IPS DF 19.7 (cell line): ENCODE results near the gene R3HDM2.
"Not testable (repeated sequence)": the region's sequence is repeated elsewhere in the genome, so short reads cannot be mapped to it uniquely, and the experiment has no call there.

Experiments
- DNase-seq: peaks from one replicate; pipeline ENCODE4 v3.0.0-alpha.2; 2013; ENCODE audit warnings: low read depth, low spot score

R3HDM2 gene

DNA sequence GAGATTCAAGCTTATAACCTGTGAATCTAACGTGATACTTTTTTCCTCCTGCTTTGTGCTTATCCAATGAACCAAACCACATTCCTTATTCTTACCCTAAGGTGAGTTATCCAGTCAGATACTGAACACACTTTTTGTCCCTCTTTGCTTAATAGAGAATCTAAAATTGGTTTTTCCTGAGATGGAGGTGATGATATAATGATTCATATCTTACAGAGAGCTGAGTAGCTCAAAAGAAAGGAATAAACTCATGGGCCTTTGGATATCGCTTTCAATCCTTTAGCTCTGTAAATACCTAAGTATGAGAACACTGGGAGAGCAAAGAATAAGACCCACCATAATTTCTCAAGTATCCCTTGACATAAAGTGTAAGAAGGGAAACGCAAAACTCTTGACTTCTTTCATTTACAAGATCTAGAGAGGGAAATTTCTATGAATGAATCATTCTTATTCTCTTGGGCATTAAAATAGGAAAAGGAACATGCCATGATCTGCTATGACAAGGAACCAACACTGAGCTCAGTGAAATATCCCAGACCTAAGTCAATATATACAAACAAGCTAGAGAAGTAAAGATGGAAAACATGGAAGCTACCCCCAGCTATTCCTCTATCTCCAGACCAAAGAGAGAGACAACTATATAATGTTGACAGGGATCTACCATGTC is 98.1 kb downstream of the R3HDM2 start:
- DNase-seq: no peak

DNA sequence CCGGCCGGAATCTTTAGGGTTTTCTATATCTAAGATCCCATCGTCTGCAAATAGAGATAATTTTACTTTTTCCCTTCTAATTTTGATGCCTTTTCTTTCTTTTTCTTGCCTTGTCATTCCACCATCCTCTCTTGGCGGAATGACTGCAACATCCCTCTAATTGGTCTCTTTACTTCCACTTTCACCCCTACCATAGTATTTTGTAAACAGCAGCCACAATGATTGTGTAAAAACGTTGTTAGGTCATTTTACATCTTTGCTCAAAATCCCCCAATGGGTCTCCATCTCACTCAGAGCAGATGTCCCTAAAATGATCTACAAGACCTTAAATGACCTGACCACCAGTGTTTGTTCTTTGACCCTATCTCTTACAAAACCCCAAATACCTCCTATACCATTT is 99.9 kb downstream of the R3HDM2 start:
- no peak for DNase-seq

DNA sequence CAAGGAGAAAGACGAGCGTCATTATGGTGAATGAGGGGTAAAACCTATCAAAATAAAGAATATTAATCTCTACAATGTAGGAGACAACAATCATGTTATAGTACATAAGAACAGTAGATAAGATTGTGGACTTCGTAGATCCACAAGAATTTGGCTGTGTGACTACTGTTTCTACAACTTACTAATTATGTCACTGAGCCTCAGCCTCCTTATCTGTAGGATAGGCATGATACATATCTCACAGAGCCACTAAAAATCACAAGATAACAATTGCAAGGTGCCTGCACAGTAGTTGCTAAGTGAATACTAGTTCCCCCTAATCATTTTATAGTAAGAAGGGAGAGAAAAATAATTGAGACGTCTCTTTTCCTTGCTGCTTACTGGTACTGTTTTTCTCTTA is 101.6 kb downstream of the R3HDM2 start:
- DNase-seq: no peak

DNA sequence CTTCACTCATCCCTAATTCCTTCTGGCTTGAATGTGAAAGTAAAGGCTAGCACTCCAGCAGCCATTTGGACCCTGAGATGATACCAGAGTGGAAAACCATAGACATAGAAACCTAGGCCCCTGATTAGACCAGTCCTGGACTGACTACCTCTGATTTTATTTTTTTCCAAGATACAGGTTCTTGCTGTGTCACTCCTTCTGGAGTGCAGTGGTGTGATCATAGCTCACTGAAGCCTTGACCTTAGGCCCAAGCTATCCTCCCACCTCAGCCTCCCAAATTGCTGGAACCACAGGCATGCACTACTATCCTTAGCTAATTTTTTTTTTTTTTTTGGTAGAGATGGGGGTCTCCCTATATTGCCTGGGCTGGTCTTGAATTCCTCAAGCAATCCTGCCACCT is 105.4 kb downstream of the R3HDM2 start:
- no peak for DNase-seq

DNA sequence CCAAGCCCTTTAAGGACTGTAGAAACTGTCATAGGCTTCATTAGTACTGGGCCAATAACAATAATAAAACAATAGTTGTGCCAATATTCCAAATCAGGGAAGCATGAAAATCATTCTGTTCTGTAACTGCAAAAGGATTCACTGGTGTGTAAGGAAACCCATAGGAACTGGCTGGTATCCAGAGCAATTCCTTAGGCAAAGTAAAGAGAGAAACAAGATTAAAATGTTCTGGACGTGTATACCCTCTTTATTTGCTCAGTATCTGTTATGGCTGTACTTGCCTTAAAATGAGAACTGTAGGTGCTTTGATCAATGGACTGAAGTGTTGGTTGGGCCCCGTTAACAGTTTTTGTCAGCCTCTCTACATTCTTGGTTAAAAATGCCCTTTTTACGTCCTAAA is 107.4 kb downstream of the R3HDM2 start:
- no peak for DNase-seq

DNA sequence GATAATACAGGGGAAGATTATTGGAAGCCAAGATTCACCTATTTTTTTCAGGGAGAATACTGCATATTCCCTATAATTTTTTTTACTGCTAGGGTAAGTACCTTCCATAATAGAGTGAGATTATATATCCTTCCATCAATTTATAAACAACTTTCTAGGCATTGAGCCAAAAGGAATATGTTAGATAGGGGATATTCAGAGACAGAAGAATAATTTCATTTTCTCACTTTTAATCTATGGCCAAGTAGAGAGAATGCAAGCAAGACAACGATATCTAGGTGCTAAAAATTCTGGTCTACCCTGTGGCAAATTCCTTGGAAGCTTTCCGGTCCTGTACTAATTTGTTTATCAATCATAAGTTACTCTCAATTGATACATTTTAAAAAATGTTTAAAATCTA is 110.2 kb downstream of the R3HDM2 start:
- no peak for DNase-seq

DNA sequence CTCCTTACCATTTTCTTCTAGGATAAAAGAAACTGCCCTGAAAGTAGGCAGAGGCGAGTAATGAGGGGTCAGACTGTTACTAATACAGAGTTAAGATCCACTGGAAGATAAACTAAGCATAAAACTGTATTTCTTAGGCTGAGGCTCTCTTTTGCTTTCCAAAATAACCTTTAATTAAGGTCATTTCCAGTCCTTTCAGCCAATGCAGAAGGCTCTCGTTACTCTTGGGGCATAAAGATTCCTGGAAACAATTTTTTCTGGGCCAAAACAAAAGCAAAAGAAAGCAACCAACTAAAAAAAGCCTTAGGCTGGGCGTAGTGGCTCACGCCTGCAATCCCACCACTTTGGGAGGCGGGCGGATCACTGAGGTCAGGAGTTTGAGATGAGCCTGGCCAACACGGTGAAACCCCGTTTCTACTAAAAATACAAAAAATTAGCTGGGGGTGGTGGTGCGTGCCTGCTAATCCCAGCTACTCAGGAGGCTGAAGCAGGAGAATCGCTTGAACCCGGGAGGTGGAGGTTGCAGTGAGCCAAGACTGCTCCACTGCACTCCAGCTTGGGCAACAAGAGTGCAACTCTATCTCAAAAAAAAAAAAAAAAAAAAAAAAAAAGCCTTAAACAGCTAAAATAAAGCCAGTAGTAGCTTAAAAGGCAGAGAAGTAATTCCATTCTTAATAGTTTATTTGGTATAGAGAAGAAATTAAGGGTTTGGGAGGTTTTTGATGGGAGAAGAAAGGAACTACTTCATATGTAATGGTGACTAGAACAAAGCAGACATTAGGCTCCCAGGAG is 111.0 kb downstream of the R3HDM2 start:
- no peak for DNase-seq

DNA sequence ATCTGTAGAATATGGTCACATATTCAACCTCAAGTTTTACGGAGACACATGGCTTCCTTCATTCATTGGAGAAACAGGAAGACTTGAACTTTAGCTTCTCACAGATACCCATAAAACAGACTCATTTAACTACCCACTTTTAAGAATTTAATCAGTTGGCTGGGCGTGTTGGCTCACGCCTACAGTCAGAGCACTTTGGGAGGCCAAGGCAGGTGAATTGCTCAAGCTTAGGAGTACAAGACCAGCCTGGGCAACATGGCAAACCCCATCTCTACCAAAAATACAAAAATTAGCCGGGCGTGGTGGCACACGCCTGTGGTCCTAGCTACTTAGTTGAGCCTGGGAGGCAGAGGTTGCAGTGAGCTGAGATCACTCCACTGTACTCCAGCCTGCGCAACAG is 115.2 kb downstream of the R3HDM2 start:
- DNase-seq: no peak

DNA sequence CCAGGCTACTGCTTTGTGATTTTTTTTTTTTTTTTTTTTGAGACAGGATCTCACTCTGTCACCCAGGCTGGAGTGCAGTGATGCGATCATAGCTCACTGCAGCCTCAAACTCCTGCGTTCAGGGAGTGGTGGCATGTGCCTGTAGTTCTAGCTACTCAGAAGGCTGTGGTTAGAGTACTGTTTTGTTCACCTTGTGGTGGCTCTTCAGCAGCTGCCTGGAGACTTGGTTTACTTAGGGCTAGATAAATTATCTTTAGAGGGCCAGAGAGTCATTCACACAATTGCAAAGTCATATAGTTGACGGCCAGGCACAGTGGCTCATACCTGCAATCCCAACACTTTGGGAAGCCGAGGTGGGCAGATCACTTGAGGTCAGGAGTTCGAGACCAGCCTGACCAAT is 118.6 kb downstream of the R3HDM2 start:
- not testable (repeated sequence) for DNase-seq

DNA sequence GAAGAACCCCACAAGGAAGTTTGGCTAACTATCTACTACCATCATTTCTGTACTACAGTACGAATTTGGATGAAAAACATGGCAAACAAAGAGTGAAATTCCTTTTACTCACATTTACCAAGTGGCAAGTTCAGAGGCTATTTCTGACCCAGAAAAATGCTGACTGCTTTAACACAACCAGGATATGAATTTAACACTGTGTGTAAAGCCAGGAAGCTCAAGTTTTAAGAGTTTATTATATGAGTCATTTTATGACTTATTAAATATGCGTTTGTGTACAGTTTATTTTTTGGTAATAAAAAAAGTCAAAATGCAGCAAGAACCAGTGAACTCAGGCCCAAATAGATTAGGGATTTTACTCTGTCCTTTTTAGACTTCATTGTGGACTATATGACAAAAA is 121.4 kb downstream of the R3HDM2 start:
- DNase-seq: no peak

DNA sequence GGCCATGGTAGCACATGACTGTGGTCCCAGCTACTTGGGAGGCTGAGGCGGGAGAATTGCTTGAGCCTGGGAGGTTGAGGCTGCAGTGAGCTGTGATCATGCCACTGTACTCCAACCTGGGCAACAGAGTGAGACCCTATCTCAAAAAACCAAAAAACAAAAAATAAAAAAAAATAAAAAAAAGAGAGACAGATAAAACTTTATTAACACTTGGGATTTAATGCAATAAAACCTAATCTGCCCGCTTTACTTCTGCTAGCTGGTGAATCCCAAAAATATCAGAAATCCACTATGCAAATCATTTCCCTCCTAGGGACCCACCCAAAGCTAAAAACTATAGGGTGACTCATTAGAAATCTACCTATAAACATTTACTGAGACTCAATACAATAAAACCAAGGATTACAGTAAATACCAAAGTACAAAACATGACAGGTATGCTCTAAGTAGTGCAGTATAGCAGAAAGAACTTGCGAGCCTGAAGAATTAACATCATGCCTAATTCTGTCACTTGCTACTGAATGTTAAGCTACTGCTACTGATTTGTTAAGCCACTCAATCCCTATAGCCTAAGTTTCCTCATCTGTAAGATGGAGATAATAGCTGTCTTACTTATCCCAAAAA is 129.8 kb downstream of the R3HDM2 start:
- no peak for DNase-seq

DNA sequence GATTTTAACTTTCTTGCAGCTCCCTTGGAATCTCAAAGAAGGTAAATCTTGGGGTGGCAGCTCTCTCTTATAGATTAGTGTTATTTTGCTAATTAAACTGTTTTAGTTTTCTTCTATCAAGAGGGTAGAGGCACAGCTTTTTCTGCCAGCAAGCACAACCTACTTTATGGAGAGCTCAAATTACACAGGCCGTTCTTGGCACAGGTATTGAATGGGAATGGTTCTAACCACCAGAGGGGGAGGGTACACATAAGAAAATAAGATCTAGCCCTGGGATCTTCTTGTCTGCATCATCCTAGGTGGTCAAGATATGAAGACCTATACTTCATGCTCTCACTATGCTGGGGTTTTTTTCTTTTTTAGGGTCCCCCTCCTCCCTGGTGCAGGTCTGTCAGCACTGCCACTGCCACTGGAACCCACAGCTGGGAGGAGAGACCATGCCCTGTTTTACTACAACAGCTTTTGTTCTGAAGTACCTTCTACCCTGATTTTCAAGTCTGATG is 131.3 kb downstream of the R3HDM2 start:
- DNase-seq: no peak

DNA sequence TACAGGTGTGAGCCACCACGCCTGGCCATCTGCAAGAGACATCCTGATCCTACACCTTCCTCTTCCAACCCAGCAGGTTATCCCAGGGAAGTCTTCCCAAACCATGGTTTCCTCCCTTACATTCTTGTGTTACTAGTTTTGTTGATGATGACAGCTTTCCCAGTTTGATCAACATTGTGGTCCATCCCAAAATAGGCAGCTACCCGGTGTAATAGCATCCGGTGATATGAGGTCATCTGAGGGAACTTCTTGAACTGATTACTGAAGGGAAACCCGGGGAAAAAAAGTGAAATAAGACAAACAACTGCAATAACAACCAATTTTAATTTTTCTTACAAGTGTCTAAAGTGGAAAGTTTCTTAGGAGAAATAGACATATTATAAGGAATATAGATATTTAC is 134.6 kb downstream of the R3HDM2 start:
- DNase-seq: no peak

DNA sequence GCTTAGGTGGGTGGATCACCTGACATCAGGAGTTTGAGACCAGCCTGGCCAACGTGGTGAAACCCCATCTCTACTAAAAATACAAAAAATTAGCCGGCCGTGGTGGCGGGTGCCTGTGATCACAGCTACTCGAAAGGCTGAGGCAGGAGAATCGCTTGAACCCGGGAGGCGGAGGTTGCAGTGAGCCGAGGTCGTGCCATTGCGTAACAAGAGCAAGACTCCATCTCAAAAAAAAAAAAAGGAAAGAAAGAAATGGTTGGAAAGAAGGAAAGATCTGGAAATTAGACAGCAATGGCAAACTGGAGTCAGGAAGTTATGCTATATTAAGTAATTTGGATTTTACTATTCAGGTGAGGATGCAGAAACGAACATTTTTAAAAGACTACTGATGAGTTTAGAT is 148.8 kb downstream of the R3HDM2 start:
- not testable (repeated sequence) for DNase-seq

DNA sequence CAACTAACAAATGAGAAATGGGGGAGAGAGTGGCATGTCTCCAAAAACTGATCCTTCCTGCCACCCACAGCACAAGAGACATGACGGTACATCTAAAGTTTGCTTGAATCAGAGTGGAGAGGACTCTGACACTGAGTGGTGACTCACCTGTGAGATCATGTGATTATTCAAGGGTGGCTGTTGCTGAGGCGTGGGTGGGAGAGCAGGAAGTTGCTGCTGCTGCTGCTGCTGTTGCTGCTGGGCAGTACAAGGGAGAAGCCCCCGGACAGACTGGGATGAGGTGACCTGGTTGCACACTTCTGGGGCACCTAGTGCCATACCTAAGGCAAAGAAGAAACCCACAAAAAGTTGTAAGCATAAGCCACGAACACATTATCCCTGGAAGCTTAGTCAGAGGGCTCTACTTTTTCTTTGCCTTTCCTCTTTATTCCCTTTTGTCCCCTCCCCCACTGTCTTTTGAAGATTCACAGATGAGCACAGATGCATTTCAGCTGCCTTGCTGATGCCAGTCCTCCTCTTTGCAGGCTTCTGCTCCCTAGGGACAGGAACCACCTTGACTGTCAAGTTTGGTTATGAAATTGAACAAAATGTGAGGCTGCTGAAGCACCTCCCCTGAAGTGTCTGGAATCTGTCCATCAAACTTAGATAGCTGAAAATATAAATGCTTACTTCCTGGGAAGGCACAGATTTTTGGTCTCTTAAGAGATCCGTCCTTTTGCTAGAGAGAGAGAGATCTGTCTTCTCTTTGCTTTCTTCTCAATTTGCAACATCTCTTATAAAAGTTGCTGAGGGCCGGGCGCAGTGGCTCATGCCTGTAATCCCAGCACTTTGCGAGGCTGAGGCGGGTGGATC is 150.4 kb downstream of the R3HDM2 start:
- no peak for DNase-seq

DNA sequence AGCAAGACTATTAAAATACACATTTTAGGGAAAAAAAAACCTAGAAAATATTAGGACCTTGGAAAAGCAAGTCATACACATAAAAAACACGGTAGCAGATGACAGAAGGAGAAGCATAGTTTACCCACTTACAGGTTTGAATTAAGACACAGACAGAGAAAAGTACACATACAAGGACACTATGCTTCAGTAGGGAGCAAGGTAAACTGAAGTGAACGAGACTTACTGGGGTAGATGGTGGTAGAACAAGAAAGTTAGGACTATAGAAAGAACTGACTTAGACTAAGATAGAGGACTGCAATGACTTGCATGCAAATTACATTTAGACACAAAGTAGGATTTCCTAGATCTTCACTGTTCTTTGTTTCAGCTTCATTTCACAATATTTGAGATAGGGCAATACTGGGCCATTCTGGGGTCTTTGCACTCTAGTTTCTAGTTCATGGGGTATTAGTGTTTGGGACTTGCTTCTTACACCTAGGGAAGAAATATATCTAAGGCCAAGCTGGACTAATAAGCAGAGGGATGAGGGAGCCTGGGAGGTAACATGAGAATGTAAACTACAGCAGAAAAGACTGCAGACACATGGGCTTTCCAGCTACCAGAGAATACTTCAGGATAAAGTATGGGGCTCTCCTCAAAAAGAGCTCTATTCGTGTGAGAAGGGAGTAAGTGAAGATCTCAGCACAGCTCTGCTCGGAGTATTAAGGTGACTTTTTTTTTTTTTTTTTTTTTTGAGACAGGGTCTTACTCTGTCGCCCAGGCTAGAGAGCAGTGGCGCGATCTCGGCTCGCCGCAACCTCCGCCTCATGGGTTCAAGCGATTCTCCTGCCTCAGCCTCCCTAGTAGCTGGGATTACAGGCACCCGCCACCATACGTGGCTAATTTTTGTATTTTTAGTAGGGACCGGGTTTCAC is 152.1 kb downstream of the R3HDM2 start:
- DNase-seq: no peak

DNA sequence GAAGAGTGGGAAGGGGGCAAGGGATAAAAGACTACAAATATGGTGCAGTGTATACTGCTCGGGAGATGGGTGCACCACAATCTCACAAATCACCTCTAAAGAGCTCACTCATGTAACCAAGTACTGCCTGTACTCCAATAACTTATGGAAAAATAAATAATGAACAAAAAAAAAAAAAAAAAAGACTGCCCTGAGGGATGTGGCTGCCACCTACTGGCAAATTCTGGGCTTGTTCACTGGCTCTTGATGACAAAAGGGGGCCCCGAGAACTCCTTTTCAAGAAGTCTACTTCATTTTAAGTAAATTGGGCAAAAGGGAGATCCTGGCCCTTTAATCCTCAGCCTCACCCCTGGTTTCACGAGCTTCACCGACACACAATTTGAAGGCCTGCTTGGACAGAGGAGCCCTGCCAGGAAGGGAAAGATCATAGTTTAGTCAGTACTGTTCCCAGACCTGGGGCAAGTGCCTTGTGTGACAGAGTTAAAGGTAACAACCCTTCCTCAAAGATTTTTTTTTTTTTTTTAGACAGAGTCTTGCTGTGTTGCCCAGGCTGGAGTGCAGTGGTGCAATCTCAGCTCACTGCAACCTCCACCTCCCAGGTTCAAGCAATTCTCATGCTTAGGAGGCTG is 153.8 kb downstream of the R3HDM2 start:
- no peak for DNase-seq

DNA sequence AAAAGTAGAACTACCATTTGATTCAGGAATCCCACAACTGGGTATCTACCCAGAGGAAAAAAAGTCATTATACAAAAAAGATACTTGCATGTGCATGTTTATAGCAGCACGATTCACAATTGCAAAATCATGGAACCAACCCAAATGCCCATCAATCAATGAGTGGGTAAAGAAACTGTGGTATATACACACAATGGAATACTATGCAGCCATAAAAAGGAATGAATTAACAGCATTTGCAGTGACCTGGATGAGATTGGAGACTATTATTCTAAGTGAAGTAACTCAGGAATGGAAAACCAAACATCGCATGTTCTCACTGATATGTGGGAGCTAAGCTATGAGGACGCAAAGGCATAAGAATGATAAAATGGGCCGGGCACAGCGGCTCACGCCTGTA is 154.6 kb downstream of the R3HDM2 start:
- not testable (repeated sequence) for DNase-seq

DNA sequence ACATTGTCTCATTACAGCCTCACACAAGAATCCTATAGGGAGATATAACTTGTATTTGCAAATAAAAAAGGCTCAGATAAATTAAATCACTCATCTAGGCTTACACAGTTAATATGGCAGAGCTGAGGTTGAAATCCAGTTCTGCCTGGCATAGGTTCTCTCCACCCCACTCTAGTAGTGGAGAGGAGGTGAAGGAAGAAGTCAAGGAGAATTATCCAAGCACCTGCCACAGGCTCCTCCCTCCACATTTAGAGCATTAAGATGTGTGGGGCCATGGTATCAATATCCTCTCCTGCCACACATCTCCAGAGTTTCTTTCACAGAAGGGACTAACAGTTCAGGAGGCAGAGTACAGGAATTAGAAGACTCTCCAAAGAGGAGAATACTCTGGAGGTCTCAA is 157.3 kb downstream of the R3HDM2 start:
- DNase-seq: no peak
